Limb (tissue), 2 donors: ENCODE measurements around the gene NLRP13.
"Not testable (repeated sequence)": the region's sequence is repeated elsewhere in the genome, so short reads cannot be mapped to it uniquely, and the experiment has no call there.

Source experiments
- DNase-seq, 2 donors: peaks; one replicate each; pipeline ENCODE4 v3.0.0-alpha.2; 2016; ENCODE audit errors: extremely low spot score in 2 of 2

The NLRP13 gene, protein sequence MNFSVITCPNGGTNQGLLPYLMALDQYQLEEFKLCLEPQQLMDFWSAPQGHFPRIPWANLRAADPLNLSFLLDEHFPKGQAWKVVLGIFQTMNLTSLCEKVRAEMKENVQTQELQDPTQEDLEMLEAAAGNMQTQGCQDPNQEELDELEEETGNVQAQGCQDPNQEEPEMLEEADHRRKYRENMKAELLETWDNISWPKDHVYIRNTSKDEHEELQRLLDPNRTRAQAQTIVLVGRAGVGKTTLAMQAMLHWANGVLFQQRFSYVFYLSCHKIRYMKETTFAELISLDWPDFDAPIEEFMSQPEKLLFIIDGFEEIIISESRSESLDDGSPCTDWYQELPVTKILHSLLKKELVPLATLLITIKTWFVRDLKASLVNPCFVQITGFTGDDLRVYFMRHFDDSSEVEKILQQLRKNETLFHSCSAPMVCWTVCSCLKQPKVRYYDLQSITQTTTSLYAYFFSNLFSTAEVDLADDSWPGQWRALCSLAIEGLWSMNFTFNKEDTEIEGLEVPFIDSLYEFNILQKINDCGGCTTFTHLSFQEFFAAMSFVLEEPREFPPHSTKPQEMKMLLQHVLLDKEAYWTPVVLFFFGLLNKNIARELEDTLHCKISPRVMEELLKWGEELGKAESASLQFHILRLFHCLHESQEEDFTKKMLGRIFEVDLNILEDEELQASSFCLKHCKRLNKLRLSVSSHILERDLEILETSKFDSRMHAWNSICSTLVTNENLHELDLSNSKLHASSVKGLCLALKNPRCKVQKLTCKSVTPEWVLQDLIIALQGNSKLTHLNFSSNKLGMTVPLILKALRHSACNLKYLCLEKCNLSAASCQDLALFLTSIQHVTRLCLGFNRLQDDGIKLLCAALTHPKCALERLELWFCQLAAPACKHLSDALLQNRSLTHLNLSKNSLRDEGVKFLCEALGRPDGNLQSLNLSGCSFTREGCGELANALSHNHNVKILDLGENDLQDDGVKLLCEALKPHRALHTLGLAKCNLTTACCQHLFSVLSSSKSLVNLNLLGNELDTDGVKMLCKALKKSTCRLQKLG

DNA sequence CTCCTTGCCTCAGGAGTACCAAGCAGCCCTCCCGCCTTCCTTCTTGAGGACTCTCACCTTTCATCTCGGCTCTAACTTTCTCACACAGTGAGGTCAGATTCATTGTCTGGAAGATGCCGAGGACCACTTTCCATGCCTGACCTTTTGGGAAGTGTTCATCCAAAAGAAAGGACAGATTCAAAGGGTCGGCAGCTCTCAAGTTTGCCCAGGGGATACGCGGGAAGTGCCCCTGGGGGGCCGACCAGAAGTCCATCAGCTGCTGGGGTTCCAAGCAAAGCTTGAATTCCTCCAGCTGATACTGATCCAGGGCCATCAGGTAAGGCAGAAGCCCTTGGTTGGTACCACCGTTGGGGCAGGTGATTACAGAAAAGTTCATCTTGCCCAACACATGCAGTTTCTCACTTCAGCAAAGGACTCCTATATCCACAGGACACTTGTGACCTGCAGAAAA is at the start of gene NLRP13:
TSS of gene NLRP13 (minus strand) at position 401 of the 451 bp plus-strand sequence. CDS start at position 376, 25 bp downstream.
- no peak for DNase-seq

DNA sequence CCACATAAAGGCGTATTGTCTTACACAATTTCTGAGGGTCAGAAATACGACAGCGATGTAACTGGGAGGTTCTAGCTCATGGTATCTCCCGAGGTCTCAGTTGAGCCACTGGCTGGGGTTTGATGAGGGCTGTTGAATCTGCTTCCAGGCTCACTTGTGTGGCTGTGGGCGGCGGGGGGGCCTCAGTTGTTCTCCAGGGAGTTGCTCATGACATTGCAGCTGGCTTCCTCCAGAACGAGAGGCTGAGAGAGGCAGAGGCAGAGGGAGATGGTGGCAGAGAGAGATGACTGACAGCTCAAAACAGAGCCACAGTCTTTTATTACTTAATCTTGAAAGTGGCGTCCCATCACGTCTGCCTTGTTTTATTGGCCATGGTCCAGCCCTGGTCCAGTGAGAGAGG is 48.3 kb upstream of the NLRP13 start:
- no peak for DNase-seq

DNA sequence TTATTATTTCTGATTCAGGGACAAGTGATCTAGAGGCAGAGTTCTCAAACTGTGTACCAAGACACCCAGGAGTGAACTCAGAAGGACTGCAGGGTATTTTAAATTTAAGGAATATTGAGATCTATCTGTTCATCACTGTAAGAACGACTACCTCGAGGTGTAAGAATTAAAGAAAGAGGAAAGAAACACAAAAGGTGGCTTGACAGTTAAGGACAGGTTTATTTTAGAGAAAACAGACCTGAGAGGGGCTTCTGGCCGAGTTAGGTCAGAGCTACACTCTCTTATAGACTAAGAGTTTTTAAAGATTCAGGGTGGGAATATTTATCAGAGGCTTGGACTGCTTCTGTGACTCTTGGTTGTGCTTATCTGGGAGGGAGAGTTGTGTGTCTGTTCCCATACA is 41.8 kb upstream of the NLRP13 start:
- DNase-seq = no peak

DNA sequence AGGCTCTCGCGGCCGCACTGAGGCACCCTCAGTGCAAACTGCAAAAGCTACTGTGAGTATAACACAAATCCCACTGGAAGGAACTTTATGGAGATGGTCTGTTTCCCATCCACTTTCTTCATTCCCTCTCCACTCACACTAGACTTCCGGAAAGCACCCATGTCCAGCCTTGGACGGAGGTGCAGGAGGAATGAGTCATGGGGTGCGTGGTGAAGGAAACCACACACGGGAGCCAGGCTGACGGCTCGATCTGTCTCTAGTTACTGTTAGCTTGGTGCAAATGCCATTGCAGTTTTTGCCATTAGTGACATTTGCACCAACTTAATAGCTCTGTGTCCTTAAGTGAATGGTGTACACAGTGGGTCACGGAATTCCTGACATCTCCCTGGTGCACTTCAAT is 30.1 kb upstream of the NLRP13 start:
- no peak for DNase-seq

DNA sequence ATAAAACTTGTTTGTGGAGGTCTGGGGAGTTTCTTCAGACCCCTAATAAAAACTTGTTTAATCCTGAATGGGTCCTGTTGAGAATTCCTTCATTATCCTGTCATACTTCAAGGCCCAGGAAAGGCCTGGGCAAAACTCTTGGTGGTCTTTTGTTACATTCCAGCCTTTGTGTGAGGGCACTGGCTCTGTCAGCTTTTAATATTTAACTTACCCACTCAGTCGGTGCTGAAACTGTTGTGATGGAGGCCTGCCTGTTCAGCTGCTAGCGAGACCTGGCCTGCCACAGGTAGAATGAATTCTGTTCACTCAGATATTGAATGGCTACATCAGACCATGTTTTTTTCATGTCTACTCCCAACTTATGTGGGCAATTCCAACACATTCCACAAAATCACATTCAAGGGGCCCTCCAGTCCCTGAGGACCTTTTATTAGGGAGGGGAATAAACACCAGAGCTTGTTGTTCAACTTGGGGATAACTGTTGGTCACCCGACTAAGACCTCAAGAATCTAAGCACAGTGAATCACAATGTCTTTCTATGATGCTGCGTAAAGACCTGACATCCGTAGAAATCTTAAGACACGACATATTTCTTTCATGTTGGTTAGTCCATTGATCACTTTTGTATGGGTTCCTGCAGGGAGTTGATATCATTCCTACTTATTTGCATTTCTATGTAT is 28.0 kb upstream of the NLRP13 start:
- no peak for DNase-seq

DNA sequence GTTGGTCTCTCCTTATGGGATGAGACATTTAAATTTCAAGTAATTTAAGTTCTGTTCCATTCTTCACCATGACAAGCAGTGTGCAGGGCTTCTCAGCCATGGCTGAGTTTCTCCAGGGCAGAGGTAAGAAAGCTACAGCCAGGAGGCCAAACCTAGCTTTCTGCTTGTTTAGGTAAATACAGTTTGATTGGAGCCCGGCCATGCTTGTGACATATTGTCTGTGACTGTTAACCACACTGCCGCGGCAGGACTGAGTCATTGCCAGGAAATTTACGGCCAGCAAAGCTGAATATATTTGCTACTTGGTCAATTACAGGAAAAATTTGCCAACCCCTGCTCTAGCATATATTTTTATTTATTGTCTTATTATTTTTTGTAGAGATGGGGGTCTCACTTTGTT is 26.2 kb upstream of the NLRP13 start:
- DNase-seq = no peak

DNA sequence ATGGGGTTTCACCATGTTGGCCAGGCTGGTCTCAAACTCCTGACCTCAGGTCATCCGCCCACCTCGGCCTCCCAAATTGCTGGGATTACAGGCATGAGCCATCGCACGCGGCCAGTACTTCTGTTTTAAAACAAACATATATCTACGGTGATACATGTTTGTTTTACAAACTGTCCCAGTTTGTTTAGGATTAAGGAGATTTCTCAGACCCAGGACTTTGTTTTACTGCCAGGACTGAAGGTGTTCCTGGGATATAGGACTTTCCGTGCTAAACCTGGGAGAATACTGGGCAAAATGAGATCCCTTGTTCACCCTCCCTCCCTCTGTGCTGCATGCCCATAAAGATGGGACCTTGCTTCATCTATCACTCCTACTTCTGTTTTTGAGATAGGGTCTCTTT is 24.3 kb upstream of the NLRP13 start:
- no peak for DNase-seq

DNA sequence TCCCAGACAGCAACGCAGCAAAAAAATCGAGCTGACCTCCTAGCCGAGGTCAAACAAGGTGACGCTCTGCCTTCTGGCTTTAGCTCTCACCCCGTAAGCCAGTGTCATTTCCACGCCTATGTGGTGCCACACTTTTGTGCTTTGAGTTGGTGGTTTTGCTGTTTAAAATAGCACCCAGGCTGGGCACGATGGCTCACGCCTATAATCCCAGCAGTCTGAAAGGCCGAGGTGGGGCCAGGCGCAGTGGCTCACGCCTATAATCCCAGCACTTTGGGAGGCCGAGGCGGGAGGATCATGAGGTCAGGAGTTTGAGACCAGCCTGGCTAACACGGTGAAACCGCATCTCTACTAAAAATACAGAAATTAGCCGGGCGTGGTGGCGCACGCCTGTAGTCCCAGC is 18.4 kb upstream of the NLRP13 start:
- DNase-seq = not testable (repeated sequence)

DNA sequence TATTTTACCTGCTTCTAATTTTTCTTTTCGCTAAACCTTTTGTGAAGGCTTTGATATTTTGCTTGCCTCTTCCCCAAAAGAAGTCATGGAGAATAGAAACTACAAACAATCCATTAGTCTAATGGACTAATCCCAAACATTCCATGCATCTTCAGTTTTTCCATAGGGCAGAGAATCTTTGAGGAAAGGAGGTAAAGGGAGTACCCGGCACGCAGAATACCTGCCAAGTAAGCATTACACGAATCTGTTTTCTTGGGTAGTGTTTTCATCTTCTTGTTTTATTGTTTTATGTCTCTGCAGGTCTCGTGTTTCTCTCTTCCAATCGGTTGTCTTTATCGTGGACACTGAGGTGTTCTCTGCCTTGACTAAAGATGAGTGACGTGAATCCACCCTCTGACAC is 15.4 kb upstream of the NLRP13 start, which contains the start of gene NLRP8:
TSS of gene NLRP8 (plus strand) at position 301 of the 400 bp plus-strand sequence.
- no peak for DNase-seq

DNA sequence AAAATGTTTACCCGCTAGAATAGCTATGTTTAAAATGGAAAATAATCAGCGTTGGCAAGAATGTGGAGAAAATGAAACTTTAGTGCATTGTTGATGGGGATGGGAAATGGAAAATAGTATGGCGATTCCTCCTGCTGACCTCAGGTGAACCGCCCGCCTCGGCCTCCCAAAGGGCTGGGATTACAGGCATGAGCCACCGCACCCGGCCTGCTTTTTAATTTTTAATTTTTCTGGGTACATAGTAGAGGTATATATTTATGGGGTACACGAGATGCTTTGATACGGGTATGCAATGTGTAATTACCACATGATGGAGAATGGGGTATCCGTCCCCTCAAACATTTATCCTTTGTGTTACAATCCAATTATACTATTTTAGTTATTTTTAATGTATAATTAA is 8.2 kb upstream of the NLRP13 start:
- no peak for DNase-seq

DNA sequence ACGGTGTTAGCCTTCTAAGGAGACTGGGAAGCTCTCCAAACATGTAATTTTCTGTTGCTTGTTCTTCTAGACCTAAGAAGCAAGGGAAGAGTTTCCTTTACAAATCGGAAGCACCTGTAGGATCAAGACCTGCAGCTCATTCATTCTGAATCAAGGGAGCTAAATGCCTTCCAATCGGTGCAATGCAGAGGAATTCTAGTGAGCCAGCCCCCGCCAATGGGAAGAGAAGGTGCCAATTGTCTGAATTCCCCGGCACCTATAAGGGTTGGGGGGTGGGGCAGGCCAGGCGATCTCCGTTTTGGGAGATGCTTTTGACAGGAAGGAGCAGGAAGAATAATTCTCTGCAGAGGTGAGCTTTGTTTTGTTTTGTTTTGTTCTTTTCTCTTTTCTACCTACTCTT is 7.1 kb upstream of the NLRP13 start:
- DNase-seq = no peak

DNA sequence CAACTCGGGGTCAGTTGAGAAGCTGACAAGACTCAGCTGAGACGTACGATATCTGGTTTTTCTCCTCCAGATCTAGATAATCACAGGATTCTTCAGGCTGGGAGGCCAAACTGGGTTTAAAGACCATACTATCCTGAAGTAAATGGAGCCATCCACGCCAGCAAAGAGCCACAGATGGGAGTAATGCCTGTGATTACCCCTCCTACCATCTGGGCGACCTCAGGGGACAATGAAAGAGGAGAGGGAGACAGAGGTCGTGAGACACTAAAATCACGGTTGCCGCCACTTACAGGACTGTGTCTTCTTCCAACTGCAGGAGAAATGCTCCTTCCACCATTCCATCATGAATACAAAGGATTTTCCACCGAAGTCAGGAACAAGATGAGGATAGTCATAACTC is 3.1 kb upstream of the NLRP13 start:
- DNase-seq = no peak

DNA sequence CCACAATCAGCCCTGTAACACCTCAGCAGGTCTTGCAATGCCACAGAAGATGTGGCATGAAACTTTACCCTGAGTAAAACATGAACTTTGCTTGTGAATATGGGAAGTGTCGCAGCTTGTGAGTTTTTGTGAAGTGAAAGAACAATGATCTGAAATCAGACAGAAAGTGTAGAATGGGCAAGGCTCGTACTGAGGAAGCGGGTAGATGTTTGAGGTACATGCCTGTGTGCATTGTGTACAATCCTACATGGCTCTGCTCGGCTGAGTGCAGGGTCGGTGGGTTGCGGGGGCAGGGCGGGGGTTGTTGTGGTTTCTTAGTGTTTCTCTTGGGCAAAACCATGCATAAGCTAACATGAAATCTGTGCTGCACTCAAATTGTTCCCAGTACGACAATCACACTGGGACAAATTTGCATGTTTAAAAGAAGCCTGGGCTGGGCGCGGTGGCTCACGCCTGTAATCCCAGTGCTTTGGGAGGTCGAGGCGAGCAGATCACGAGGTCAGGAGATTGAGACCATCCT is 1.1 kb downstream of the NLRP13 start:
- no peak for DNase-seq

DNA sequence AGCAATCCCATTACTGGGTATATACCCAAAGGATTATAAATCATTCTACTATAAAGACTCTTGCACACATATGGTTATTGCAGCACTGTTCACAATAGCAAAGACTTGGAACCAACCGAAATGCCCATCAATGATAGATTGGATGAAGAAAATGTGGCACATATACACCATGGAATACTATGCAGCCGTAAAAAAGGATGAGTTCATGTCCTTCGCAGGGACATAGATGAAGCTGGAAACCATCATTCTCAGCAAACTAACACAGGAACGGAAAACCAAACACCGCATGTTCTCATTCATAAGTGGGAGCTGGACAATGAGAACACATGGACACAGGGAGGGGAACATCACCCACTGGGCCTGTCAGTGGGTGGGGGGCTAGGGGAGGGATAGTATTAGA is 2.9 kb downstream of the NLRP13 start:
- not testable (repeated sequence) for DNase-seq

DNA sequence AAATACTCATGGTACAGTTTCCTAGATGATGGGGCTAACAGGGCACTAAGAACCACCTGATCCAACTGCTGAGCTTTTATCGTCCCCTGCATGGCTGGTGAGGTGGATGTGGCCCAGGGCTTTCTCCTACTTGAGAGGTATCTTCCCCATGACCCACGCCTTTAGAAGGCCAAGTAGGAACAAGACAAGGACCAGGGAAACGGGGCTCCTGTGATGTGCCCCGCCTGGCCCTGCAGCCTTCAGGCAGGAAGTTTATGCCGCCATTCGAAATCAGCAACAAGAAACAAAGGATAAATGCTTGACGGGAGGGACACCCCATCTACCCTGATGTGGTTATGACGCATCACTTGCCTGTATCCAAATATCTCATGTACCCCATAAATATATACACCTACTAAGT is 4.1 kb downstream of the NLRP13 start:
- no peak for DNase-seq

DNA sequence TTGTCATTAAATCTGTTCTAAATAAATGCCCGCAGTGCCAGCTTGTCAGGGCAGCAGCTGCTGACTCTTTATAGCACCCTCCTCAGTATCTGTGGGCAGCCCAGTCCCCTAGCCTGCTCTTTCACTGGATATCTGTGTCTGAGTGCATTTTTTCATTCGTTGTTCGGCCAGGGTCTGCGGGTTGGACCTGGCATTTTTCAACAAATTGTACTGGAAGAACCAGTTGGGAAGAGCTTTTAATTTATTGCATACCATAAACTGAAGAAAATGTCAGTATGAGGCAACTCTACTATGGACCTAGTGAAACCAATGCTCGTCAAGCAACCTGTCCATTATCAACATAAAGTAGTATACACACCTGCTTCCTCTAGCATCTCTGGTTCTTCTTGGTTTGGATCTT is 8.6 kb downstream of the NLRP13 start:
- DNase-seq = no peak

DNA sequence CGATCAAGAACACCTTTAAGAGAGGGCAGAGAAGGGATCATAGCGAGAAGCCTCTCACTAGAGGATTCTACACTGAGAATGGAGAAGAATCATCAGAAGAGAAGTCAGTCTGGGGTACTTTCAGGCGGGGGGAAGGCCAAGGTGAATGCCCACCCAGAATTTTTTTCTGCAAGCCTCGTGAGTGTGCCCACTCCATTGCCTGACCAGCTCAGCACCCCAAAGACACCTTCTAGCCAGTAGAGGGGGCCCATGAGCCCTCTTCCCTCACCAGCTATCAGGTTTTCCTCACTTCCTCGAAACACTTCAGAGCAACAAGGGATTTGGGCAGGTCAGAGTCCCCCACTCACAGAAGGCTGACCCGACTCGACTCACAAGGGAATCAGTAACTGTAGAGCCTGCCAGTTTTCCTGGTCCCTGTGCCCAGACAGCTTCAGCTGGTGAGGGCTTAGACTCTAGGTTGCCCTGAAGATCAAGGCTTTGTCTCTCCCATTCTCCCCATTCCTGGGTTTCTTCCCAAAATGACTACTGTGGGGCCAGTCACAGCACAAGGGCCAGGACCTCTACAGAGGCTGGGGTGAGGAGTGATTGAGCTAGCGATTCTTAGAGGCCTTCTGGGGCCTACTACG is 18.4 kb downstream of the NLRP13 start:
- DNase-seq = no peak

DNA sequence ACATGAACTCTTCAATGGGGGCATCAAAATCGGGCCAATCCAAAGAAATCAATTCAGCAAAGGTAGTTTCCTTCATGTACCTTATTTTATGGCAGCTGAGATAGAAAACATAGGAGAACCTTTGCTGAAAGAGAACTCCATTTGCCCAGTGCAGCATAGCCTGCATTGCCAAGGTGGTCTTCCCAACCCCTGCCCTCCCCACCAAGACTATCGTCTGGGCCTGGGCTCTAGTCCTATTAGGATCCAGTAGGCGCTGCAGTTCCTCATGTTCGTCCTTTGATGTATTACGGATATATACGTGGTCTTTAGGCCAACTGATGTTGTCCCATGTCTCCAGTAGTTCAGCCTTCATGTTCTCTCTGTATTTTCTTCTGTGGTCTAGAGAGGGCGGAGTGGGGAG is 19.2 kb downstream of the NLRP13 start:
- DNase-seq = no peak

DNA sequence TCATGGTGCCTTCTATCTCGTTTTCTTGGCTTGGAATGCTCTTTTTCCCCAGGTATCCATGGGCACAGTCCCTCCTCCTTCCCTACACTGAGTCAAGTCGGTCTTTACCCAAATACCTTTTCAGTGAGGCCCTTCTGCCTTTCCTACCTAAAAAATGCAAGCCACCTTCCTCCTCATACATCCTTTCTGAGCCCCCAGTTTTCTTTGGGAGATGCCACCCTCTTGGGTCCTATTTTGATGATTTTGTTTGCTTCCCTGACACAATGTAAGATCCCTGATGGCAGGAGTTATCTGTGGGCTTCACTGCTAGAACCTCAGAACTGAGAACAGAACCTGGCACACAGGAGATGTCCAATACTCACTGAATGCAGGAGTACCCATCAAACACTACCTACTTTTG is 22.3 kb downstream of the NLRP13 start:
- DNase-seq = no peak

DNA sequence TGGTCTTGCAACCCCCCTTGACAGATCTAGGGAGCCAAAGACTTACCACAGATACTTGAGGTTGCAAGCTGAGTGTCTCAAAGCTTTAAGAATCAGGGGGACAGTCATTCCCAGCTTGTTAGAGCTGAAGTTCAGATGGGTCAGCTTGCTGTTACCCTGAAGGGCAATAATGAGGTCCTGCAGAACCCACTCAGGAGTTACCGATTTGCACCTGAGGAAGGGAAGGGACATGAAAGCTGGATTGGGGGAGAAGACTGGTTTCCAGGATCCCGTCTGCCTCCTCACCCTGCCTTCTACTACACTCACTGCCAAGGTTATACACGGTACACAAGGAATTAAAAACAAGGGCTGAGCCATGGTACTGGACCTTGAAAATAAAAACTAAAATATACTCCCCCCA is 24.4 kb downstream of the NLRP13 start:
- no peak for DNase-seq

DNA sequence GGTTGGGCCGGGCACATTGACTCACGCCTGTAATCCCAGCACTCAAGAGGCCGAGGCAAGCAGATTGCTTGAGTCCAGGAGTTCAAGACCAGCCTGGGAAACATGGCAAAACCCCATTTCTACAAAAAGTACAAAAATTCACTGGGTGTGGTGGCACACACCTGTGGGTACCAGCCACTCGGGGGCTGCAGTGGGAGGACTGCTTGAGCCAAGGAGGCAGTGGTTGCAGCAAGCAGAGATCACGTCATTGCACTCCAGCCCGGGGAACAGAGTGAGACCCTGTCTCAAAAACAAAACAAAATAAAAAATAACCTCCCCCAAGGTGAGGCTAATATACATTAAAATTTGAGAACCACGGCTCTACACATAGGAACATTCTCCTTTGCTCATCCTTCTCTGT is 24.9 kb downstream of the NLRP13 start:
- no peak for DNase-seq
